GM12878 (cell line): ENCODE measurements around the gene SELENOV.

Source experiments
- CEBPB ChIP-seq, 2 experiments: fragments of 150-350 bp in 1 of 2; IDR thresholded peaks; 2 replicates each; pipeline ENCODE4 v1.6.1; 2012 to 2014; ENCODE audit warnings: low read depth in 2 of 2, low read length in 2 of 2, borderline replicate concordance in 1 of 2, inconsistent platforms in 1 of 2
- CHD2 ChIP-seq: IDR thresholded peaks from 2 replicates; pipeline ENCODE4 v1.6.1; 2011; ENCODE audit warnings: low read depth, low read length, improper control_type of control experiment, borderline replicate concordance
- CTCF ChIP-seq, 3 experiments: IDR thresholded peaks in 2 of 3; conservative IDR thresholded peaks in 1 of 3; 2 replicates each; pipeline ENCODE4 v1.5.1; 2011; ENCODE audit warnings: low read depth in 3 of 3, low read length in 3 of 3, mild to moderate bottlenecking in 3 of 3, control low read depth in 2 of 3, moderate library complexity in 2 of 3, inconsistent platforms in 1 of 3, mixed read lengths in 1 of 3; ENCODE audit not compliant: control insufficient read depth in 2 of 3, insufficient read depth in 1 of 3; ENCODE audit errors: extremely low read depth in 1 of 3
- HDGF ChIP-seq: fragments of 450-650 bp; IDR thresholded peaks from 2 replicates; pipeline ENCODE4 v1.6.1; 2016; ENCODE audit warnings: antibody characterized with exemption
- MXI1 ChIP-seq: fragments of 150-350 bp; IDR thresholded peaks from 2 replicates; pipeline ENCODE4 v1.6.1; 2011; ENCODE audit warnings: low read depth, mild to moderate bottlenecking, inconsistent platforms, low read length, improper control_type of control experiment
- PKNOX1 ChIP-seq: fragments of 450-650 bp; IDR thresholded peaks from 2 replicates; pipeline ENCODE4 v1.6.1; 2016; ENCODE audit warnings: mild to moderate bottlenecking
- POLR2A ChIP-seq: IDR thresholded peaks from 2 replicates; pipeline ENCODE4 v1.6.1; 2011; ENCODE audit warnings: low read depth, mild to moderate bottlenecking, low read length
- RBBP5 ChIP-seq: fragments of 200-600 bp; sonication (generic); conservative IDR thresholded peaks from 2 replicates; pipeline ENCODE4 v1.6.1; 2016
- SRF ChIP-seq, 2 experiments: IDR thresholded peaks; 2 replicates each; pipeline ENCODE4 v1.6.1; 2011; ENCODE audit warnings: low read depth in 2 of 2, low read length in 2 of 2, mild to moderate bottlenecking in 1 of 2, moderate library complexity in 1 of 2
- SUZ12 ChIP-seq: fragments of 200-600 bp; sonication (generic); IDR thresholded peaks from one replicate; pipeline ENCODE4 v1.6.1; 2018; ENCODE audit warnings: antibody characterized with exemption, mild to moderate bottlenecking; ENCODE audit not compliant: unreplicated experiment
- YBX1 ChIP-seq: fragments of 450-650 bp; IDR thresholded peaks from 2 replicates; pipeline ENCODE4 v1.6.1; 2016; ENCODE audit warnings: antibody characterized with exemption
- YY1 ChIP-seq: IDR thresholded peaks from 2 replicates; pipeline ENCODE4 v1.6.1; 2011; ENCODE audit warnings: low read depth, mild to moderate bottlenecking, low read length
- ZNF592 ChIP-seq: fragments of 450-650 bp; IDR thresholded peaks from 2 replicates; pipeline ENCODE4 v1.6.1; 2017; ENCODE audit warnings: mild to moderate bottlenecking, moderate library complexity

GRCh38 chr19:39512988-39513387 lies 2.0 kb upstream of the SELENOV start:
- TF ChIP-seq HDGF = no peak
- no peak for TF ChIP-seq CTCF (IDR thresholded peaks at IDR 0.05 in 2 of 3, conservative IDR thresholded peaks at IDR 0.05 in 1 of 3; ENCODE audit: control insufficient read depth in 2 of 3, extremely low read depth in 1 of 3, insufficient read depth in 1 of 3, low read depth in 3 of 3, low read length in 3 of 3)
- no peak for TF ChIP-seq POLR2A
- TF ChIP-seq YY1 = no peak
- TF ChIP-seq RBBP5 = no peak
- no peak for TF ChIP-seq CHD2
- TF ChIP-seq PKNOX1 = no peak
- no peak for TF ChIP-seq MXI1
- TF ChIP-seq SRF (IDR thresholded peaks at IDR 0.05; ENCODE audit: low read depth in 2 of 2, low read length in 2 of 2) = no peak
- no peak for TF ChIP-seq ZNF592
- no peak for TF ChIP-seq SUZ12
- TF ChIP-seq CEBPB (IDR thresholded peaks at IDR 0.05; ENCODE audit: borderline replicate concordance in 1 of 2, low read depth in 2 of 2, low read length in 2 of 2) = no peak
- no peak for TF ChIP-seq YBX1
